SU-DHL-6 (cell line): ENCODE measurements around the gene FOXQ1.

Experiments
- H2AFZ ChIP-seq: fragments of 200-600 bp; sonication (generic); 2 replicates; pipeline ENCODE4 v1.6.1; 2014; ENCODE audit warnings: low read depth, mild to moderate bottlenecking, moderate library complexity, mixed read lengths, antibody characterized with exemption, low read length; ENCODE audit not compliant: severe bottlenecking
- H3F3A ChIP-seq: fragments of 200-600 bp; shearing (Covaris generic); 2 replicates; pipeline ENCODE4 v1.6.0; 2016; ENCODE audit warnings: antibody characterized with exemption, mild to moderate bottlenecking; ENCODE audit not compliant: insufficient read depth
- H3K27ac ChIP-seq: fragments of 200-600 bp; sonication (generic); 2 replicates; pipeline ENCODE4 v1.5.1; 2016; ENCODE audit warnings: low read depth, mild to moderate bottlenecking, low read length, moderate library complexity, mixed read lengths
- H3K27me3 ChIP-seq: fragments of 200-600 bp; sonication (generic), shearing (Covaris generic); 2 replicates; pipeline ENCODE4 v1.6.0; 2014; ENCODE audit warnings: mild to moderate bottlenecking, low read length
- H3K36me3 ChIP-seq: fragments of 200-600 bp; sonication (generic); 2 replicates; pipeline ENCODE4 v1.6.1; 2014; ENCODE audit warnings: mild to moderate bottlenecking, low read length, mixed read lengths
- H3K4me2 ChIP-seq: fragments of 300-600, 200-600 bp; shearing (Covaris generic), sonication (generic); 2 replicates; pipeline ENCODE4 v1.6.0; 2014; ENCODE audit warnings: low read length, low read depth, mild to moderate bottlenecking; ENCODE audit not compliant: poor library complexity, severe bottlenecking
- H3K4me3 ChIP-seq: fragments of 200-600 bp; sonication (generic); 2 replicates; pipeline ENCODE4 v1.5.1; 2014; ENCODE audit warnings: antibody characterized with exemption, low read length, mild to moderate bottlenecking, mixed read lengths; ENCODE audit not compliant: insufficient read depth, poor library complexity, severe bottlenecking
- H3K79me2 ChIP-seq: fragments of 200-600 bp; sonication (generic); 2 replicates; pipeline ENCODE4 v1.6.1; 2014; ENCODE audit warnings: mild to moderate bottlenecking, low read length, moderate library complexity; ENCODE audit not compliant: insufficient read depth
- H3K9ac ChIP-seq: fragments of 200-600 bp; sonication (generic); 2 replicates; pipeline ENCODE4 v1.7.0; 2014; ENCODE audit warnings: mild to moderate bottlenecking, low read length
- H3K9me2 ChIP-seq: fragments of 200-600 bp; sonication (generic); replicated peaks from 2 replicates; pipeline ENCODE4 v1.6.1; 2014; ENCODE audit warnings: low read length; ENCODE audit not compliant: insufficient read depth
- H3K9me3 ChIP-seq: fragments of 200-600 bp; sonication (generic); 2 replicates; pipeline ENCODE4 v1.6.1; 2014; ENCODE audit warnings: low read length, mixed read lengths; ENCODE audit not compliant: insufficient read depth
- H4K20me1 ChIP-seq: fragments of 200-600 bp; sonication (generic); 2 replicates; pipeline ENCODE4 v1.6.1; 2014; ENCODE audit warnings: low read depth, mild to moderate bottlenecking, antibody characterized with exemption, low read length, moderate library complexity, mixed read lengths
- CTCF ChIP-seq: fragments of 200-600 bp; sonication (generic); IDR thresholded peaks from one replicate; pipeline ENCODE4 v1.5.1; 2017; ENCODE audit warnings: antibody characterized with exemption, mild to moderate bottlenecking, low read length, moderate library complexity; ENCODE audit not compliant: insufficient read depth, poor library complexity, severe bottlenecking
- EZH2phosphoT487 ChIP-seq: fragments of 200-600 bp; sonication (generic), shearing (Covaris generic); conservative IDR thresholded peaks from 2 replicates; pipeline ENCODE4 v1.6.1; 2018; ENCODE audit warnings: mild to moderate bottlenecking, antibody characterized with exemption, low read length, moderate library complexity, mixed read lengths

The FOXQ1 gene

GRCh38 chr6:1311400-1312202, at the start of gene FOXQ1:
Gene FOXQ1, plus strand, starts transcription at chr6:1312098. Its CDS starts 607 bp downstream, at chr6:1312705.
- no peak within 1 kb of the TSS for H3K4me3 ChIP-seq
- no peak within 1 kb of the TSS for H3K9ac ChIP-seq
- no peaks in the 10 kb centered on the region for H4K20me1 ChIP-seq
- no peak within 1 kb of the TSS for H3K27ac ChIP-seq
- H3K27me3 ChIP-seq, result no peaks in the 10 kb centered on the region
- H3K9me3 ChIP-seq, result no peaks in the 10 kb centered on the region
- no peaks in the 10 kb centered on the region for H3K79me2 ChIP-seq
- no peak within 1 kb of the TSS for H2AFZ ChIP-seq
- no peaks in the 10 kb centered on the region for H3F3A ChIP-seq
- no peaks in the 10 kb centered on the region for H3K36me3 ChIP-seq
- TF ChIP-seq CTCF, result no peak
- TF ChIP-seq EZH2phosphoT487, result no peak
- no peak within 1 kb of the TSS for H3K4me2 ChIP-seq
- H3K9me2 ChIP-seq, result no peaks in the 10 kb centered on the region

- H3K4me3 ChIP-seq, result no peak overlapping the region
- TF ChIP-seq EZH2phosphoT487 (no peak), CTCF (no peak)
- H3K27ac ChIP-seq, result no peak overlapping the region
- no peaks in the 10 kb centered on the region for H3K79me2 ChIP-seq
- H3K9me2 ChIP-seq, result no peaks in the 10 kb centered on the region
- no peaks in the 10 kb centered on the region for H3F3A ChIP-seq
- H2AFZ ChIP-seq, result no peak overlapping the region
- no peak overlapping the region for H3K9ac ChIP-seq
- no peak overlapping the region for H3K4me2 ChIP-seq
- no peaks in the 10 kb centered on the region for H4K20me1 ChIP-seq
- no peaks in the 10 kb centered on the region for H3K27me3 ChIP-seq
- H3K36me3 ChIP-seq, result no peaks in the 10 kb centered on the region
- no peaks in the 10 kb centered on the region for H3K9me3 ChIP-seq
These were observed 49.2 kb upstream of the FOXQ1 start for GRCh38 chr6:1262704-1263038.

GRCh38 chr6:1263039-1263849, 48.7 kb upstream of the FOXQ1 start:
- H3K36me3 ChIP-seq, result no peaks in the 10 kb centered on the region
- no peaks in the 10 kb centered on the region for H3F3A ChIP-seq
- no peaks in the 10 kb centered on the region for H4K20me1 ChIP-seq
- no peak overlapping the region for H3K27ac ChIP-seq
- no peak overlapping the region for H3K9ac ChIP-seq
- no peaks in the 10 kb centered on the region for H3K9me2 ChIP-seq
- H3K4me2 ChIP-seq, result no peak overlapping the region
- no peaks in the 10 kb centered on the region for H3K27me3 ChIP-seq
- no peaks in the 10 kb centered on the region for H3K79me2 ChIP-seq
- TF ChIP-seq EZH2phosphoT487 (no peak), CTCF (no peak)
- no peak overlapping the region for H2AFZ ChIP-seq
- H3K9me3 ChIP-seq, result no peaks in the 10 kb centered on the region
- H3K4me3 ChIP-seq, result no peak overlapping the region
